Measurements from ENCODE around the gene ONECUT2. TPM values are rescaled to one million over a fixed set of nuclear protein-coding genes. Genes with fewer than 3 reads are reported as not detected.

Gene ONECUT2
- total and polyA plus RNA-seq, 4 donors, result 1.8 to 5.7 (median 4.6) TPM

GRCh38 chr18:57438743-57439608, 3.8 kb downstream of the ONECUT2 start:
- H3K27me3 ChIP-seq (ENCODE audit: control insufficient read depth in 4 of 4, insufficient read depth in 4 of 4, low read length in 3 of 4), result no peaks in the 10 kb centered on the region
- H3K9me3 ChIP-seq (ENCODE audit: control insufficient read depth in 4 of 4, low read length in 3 of 4), result no peaks in the 10 kb centered on the region
- H3K9ac ChIP-seq (ENCODE audit: low read depth in 1 of 2, low read length in 2 of 2), result peak overlapping the region in 1 of 2 donors; percentile 48
- H3K4me1 ChIP-seq (ENCODE audit: control insufficient read depth in 4 of 4, insufficient read depth in 4 of 4, low read length in 3 of 4), result peaks cover 18 to 73% (median 47%) of the 10 kb centered on the region in 4 donors
- DNase-seq (ENCODE audit: low spot score), result no peak
- no peaks in the 10 kb centered on the region for H3K36me3 ChIP-seq (ENCODE audit: control insufficient read depth in 4 of 4, insufficient read depth in 3 of 4, low read depth in 1 of 4, low read length in 3 of 4)
- TF ChIP-seq YY1 (IDR thresholded peaks at IDR 0.05) (no peak), GABPA (IDR thresholded peaks at IDR 0.05 in 1 of 2, conservative IDR thresholded peaks at IDR 0.05 in 1 of 2) (no peak), ZBTB33 (IDR thresholded peaks at IDR 0.05) (no peak), NR2F2 (IDR thresholded peaks at IDR 0.05) (no peak), RAD21 (IDR thresholded peaks at IDR 0.05) (peak; percentile 34 to 54), HNF4G (IDR thresholded peaks at IDR 0.05) (no peak)
- no peak overlapping the region for H3K27ac ChIP-seq (ENCODE audit: low read depth in 1 of 2, low read length in 2 of 2)
- WGBS, result 30% methylated on average over 31 of the region's 31 CpGs
- peak overlapping the region in 2 of 3 donors; percentile 85 to 90 for H3K4me3 ChIP-seq (ENCODE audit: low read depth in 1 of 3, low read length in 3 of 3)

- TF ChIP-seq SP1 (IDR thresholded peaks at IDR 0.05), result no peak
- TF ChIP-seq JUND (IDR thresholded peaks at IDR 0.05), result no peak
- no peak for TF ChIP-seq CTCF (IDR thresholded peaks at IDR 0.05; ENCODE audit: low read depth, low read length, missing input control)
- H3K4me3 ChIP-seq (ENCODE audit: low read depth in 1 of 3, low read length in 3 of 3), result no peak overlapping the region
Observed at GRCh38 chr18:57439609-57439968, 4.4 kb downstream of the ONECUT2 start.

GRCh38 chr18:57439985-57440330, 4.8 kb downstream of the ONECUT2 start:
- H3K27ac ChIP-seq (ENCODE audit: low read depth in 1 of 2, low read length in 2 of 2), result no peak overlapping the region
- DNase-seq (ENCODE audit: low spot score), result no peak
- TF ChIP-seq ATF3 (IDR thresholded peaks at IDR 0.05) (no peak), SP1 (IDR thresholded peaks at IDR 0.05) (no peak), CTCF (IDR thresholded peaks at IDR 0.05; ENCODE audit: low read depth, low read length, missing input control) (no peak), RXRA (IDR thresholded peaks at IDR 0.05) (no peak), EGR1 (IDR thresholded peaks at IDR 0.05; ENCODE audit: low read depth in 2 of 2) (no peak), JUND (IDR thresholded peaks at IDR 0.05) (no peak), MAX (IDR thresholded peaks at IDR 0.05) (no peak), RAD21 (IDR thresholded peaks at IDR 0.05) (no peak), ZBTB33 (IDR thresholded peaks at IDR 0.05) (no peak), HNF4A (conservative IDR thresholded peaks at IDR 0.05) (no peak), GABPA (IDR thresholded peaks at IDR 0.05 in 1 of 2, conservative IDR thresholded peaks at IDR 0.05 in 1 of 2) (no peak)

More at GRCh38 chr18:57439609-57439968, 4.4 kb downstream of the ONECUT2 start:
- DNase-seq (ENCODE audit: low spot score), result no peak
- Histone ChIP-seq H3K36me3 (ENCODE audit: control insufficient read depth in 4 of 4, insufficient read depth in 3 of 4, low read depth in 1 of 4, low read length in 3 of 4) (no peaks in the 10 kb centered on the region), H3K27me3 (ENCODE audit: control insufficient read depth in 4 of 4, insufficient read depth in 4 of 4, low read length in 3 of 4) (no peaks in the 10 kb centered on the region), H3K9me3 (ENCODE audit: control insufficient read depth in 4 of 4, low read length in 3 of 4) (no peaks in the 10 kb centered on the region), H3K9ac (ENCODE audit: low read depth in 1 of 2, low read length in 2 of 2) (no peak overlapping the region), H3K4me1 (ENCODE audit: control insufficient read depth in 4 of 4, insufficient read depth in 4 of 4, low read length in 3 of 4) (peaks cover 18 to 73% (median 52%) of the 10 kb centered on the region in 4 donors), H3K27ac (ENCODE audit: low read depth in 1 of 2, low read length in 2 of 2) (no peak overlapping the region)
- 43% methylated on average over 26 of the region's 26 CpGs for WGBS

More at GRCh38 chr18:57439985-57440330, 4.8 kb downstream of the ONECUT2 start:
- Histone ChIP-seq H3K4me1 (ENCODE audit: control insufficient read depth in 4 of 4, insufficient read depth in 4 of 4, low read length in 3 of 4) (peaks cover 18 to 73% (median 53%) of the 10 kb centered on the region in 4 donors), H3K27me3 (ENCODE audit: control insufficient read depth in 4 of 4, insufficient read depth in 4 of 4, low read length in 3 of 4) (no peaks in the 10 kb centered on the region), H3K36me3 (ENCODE audit: control insufficient read depth in 4 of 4, insufficient read depth in 3 of 4, low read depth in 1 of 4, low read length in 3 of 4) (no peaks in the 10 kb centered on the region), H3K4me3 (ENCODE audit: low read depth in 1 of 3, low read length in 3 of 3) (no peak overlapping the region), H3K9me3 (ENCODE audit: control insufficient read depth in 4 of 4, low read length in 3 of 4) (no peaks in the 10 kb centered on the region), H3K9ac (ENCODE audit: low read depth in 1 of 2, low read length in 2 of 2) (no peak overlapping the region)
- 44% methylated on average over 17 of the region's 17 CpGs for WGBS
